Neuronal stem cell (in vitro differentiated cells): ENCODE measurements around the gene ADGRA1.

Experiments
- DNase-seq: peaks from one replicate; pipeline ENCODE4 v3.0.0-alpha.2; 2013; ENCODE audit warnings: low spot score
- H2AFZ ChIP-seq: one replicate; pipeline ENCODE4 v1.6.1; 2013; ENCODE audit warnings: mild to moderate bottlenecking, low read length, inconsistent platforms
- H2AK5ac ChIP-seq: 2 replicates; pipeline ENCODE4 v1.6.1; 2013; ENCODE audit warnings: low read depth, mild to moderate bottlenecking, inconsistent platforms, low read length, moderate library complexity, mixed read lengths
- H2BK120ac ChIP-seq: 2 replicates; pipeline ENCODE4 v1.6.1; 2013; ENCODE audit warnings: low read depth, mild to moderate bottlenecking, inconsistent platforms, low read length, moderate library complexity, mixed read lengths
- H2BK12ac ChIP-seq: one replicate; pipeline ENCODE4 v1.6.1; 2013; ENCODE audit warnings: low read length, inconsistent platforms
- H2BK15ac ChIP-seq: 2 replicates; pipeline ENCODE4 v1.6.1; 2013; ENCODE audit warnings: mild to moderate bottlenecking, low read length, inconsistent platforms, mixed read lengths
- H2BK5ac ChIP-seq: one replicate; pipeline ENCODE4 v1.6.1; 2013; ENCODE audit warnings: inconsistent platforms, mild to moderate bottlenecking, low read length, moderate library complexity
- H3K14ac ChIP-seq: one replicate; pipeline ENCODE4 v1.6.1; 2013; ENCODE audit warnings: low read length, inconsistent platforms
- H3K18ac ChIP-seq: 2 replicates; pipeline ENCODE4 v1.6.1; 2013; ENCODE audit warnings: low read length, inconsistent platforms
- H3K23ac ChIP-seq: 2 replicates; pipeline ENCODE4 v1.6.1; 2013; ENCODE audit warnings: low read depth, mild to moderate bottlenecking, mixed read lengths, low read length, inconsistent platforms; ENCODE audit not compliant: poor library complexity
- H3K27ac ChIP-seq: replicated peaks from 3 replicates; pipeline ENCODE4 v1.5.1; 2013; ENCODE audit warnings: low read length, inconsistent platforms
- H3K27me3 ChIP-seq, 3 experiments: 2 replicates each; pipeline ENCODE4 v1.6.1; 2013; ENCODE audit warnings: low read length in 3 of 3, mild to moderate bottlenecking in 2 of 3, inconsistent platforms in 1 of 3, low read depth in 1 of 3, mixed read lengths in 1 of 3, moderate library complexity in 1 of 3; ENCODE audit not compliant: control insufficient read depth in 3 of 3, insufficient read depth in 3 of 3
- H3K36me3 ChIP-seq, 2 donors: replicated peaks in 1 of 2; 2 replicates each; pipeline ENCODE4 v1.6.1; 2013; ENCODE audit warnings: low read length in 2 of 2; ENCODE audit not compliant: control insufficient read depth in 2 of 2, insufficient read depth in 2 of 2
- H3K4ac ChIP-seq: 2 replicates; pipeline ENCODE4 v1.6.1; 2013; ENCODE audit warnings: inconsistent platforms, mild to moderate bottlenecking, low read length, moderate library complexity
- H3K4me1 ChIP-seq, 2 donors: 1 replicate in 1 of 2; 2 replicates in 1 of 2; pipeline ENCODE4 v1.6.1; 2013; ENCODE audit warnings: low read length in 2 of 2, low read depth in 1 of 2; ENCODE audit not compliant: control insufficient read depth in 2 of 2, insufficient read depth in 1 of 2
- H3K4me2 ChIP-seq: one replicate; pipeline ENCODE4 v1.6.1; 2013; ENCODE audit warnings: mild to moderate bottlenecking, low read length, inconsistent platforms; ENCODE audit not compliant: insufficient read depth, poor library complexity, severe bottlenecking
- H3K4me3 ChIP-seq, 2 donors: 2 replicates each; pipeline ENCODE4 v1.5.1; 2013; ENCODE audit warnings: low read length in 2 of 2, mild to moderate bottlenecking in 2 of 2, inconsistent platforms in 1 of 2, moderate library complexity in 1 of 2
- H3K79me1 ChIP-seq: one replicate; pipeline ENCODE4 v1.6.1; 2013; ENCODE audit warnings: low read depth, mild to moderate bottlenecking, inconsistent platforms, low read length, moderate library complexity
- H3K9ac ChIP-seq: one replicate; pipeline ENCODE4 v1.6.1; 2013; ENCODE audit warnings: mild to moderate bottlenecking, low read depth, low read length, inconsistent platforms; ENCODE audit not compliant: poor library complexity
- H3K9me3 ChIP-seq, 2 donors: replicated peaks in 1 of 2; 2 replicates each; pipeline versions ENCODE3 to v1.6.1; 2013; ENCODE audit warnings: low read length in 2 of 2, mild to moderate bottlenecking in 2 of 2, inconsistent platforms in 1 of 2, low read depth in 1 of 2, mixed read lengths in 1 of 2, moderate library complexity in 1 of 2; ENCODE audit not compliant: control insufficient read depth in 2 of 2, insufficient read depth in 1 of 2
- H4K8ac ChIP-seq: one replicate; pipeline ENCODE4 v1.6.1; 2013; ENCODE audit warnings: low read depth, mild to moderate bottlenecking, inconsistent platforms, low read length, moderate library complexity
- H4K91ac ChIP-seq: one replicate; pipeline ENCODE4 v1.6.1; 2013; ENCODE audit warnings: low read length, low read depth, mild to moderate bottlenecking, inconsistent platforms; ENCODE audit not compliant: poor library complexity
- WGBS, 2 donors: extraction: QIAGEN DNeasy Blood & Tissue Kit; methylation state at CpG; one replicate each; pipeline ENCODE4 v1.1.7; 2013; ENCODE audit warnings: missing lambda C conversion rate in 2 of 2, mixed read lengths in 1 of 2; ENCODE audit not compliant: insufficient read length in 2 of 2, insufficient replicate concordance in 1 of 2; ENCODE audit errors: extremely low coverage in 2 of 2; 5-methylcytosine and 5-hydroxymethylcytosine counted together

ADGRA1 gene

GRCh38 chr10:133087045-133087678, 562 bp upstream of the ADGRA1 start:
- no peak overlapping the region for H3K27ac ChIP-seq

GRCh38 chr10:133088179-133088955, 643 bp downstream of the ADGRA1 start:
- H3K79me1 ChIP-seq, result peaks cover 3% of the 10 kb centered on the region
- H3K9me3 ChIP-seq, result no peaks in the 10 kb centered on the region
- H3K27me3 ChIP-seq, result peaks cover 17 to 97% (median 57%) of the 10 kb centered on the region in 3 experiments
- H2BK15ac ChIP-seq, result no peak overlapping the region
- H4K91ac ChIP-seq, result no peak overlapping the region
- no peak overlapping the region for H4K8ac ChIP-seq
- H2BK12ac ChIP-seq, result no peak overlapping the region
- peak overlapping the region; percentile 22 to 78 for H3K4me3 ChIP-seq
- H3K4ac ChIP-seq, result no peak overlapping the region
- H2BK120ac ChIP-seq, result no peak overlapping the region
- peak overlapping the region; percentile 89 for H3K18ac ChIP-seq
- no peak overlapping the region for H3K23ac ChIP-seq
- no peak overlapping the region for H2BK5ac ChIP-seq
- no CpG with 5 or more reads among the region's 87 CpGs for WGBS, 2 donors
- H3K4me1 ChIP-seq, result peaks cover 5 to 31% of the 10 kb centered on the region in 2 donors
- DNase-seq, result no peak
- H2AFZ ChIP-seq, result peak overlapping the region; percentile 74
- no peak overlapping the region for H2AK5ac ChIP-seq
- H3K36me3 ChIP-seq, result no peaks in the 10 kb centered on the region
- H3K27ac ChIP-seq, result no peak overlapping the region
- H3K14ac ChIP-seq, result no peak overlapping the region
- peak overlapping the region; percentile 68 for H3K9ac ChIP-seq
- H3K4me2 ChIP-seq, result peak overlapping the region; percentile 96

More at GRCh38 chr10:133087045-133087678, 562 bp upstream of the ADGRA1 start:
- peak overlapping the region; percentile 37 for H3K9ac ChIP-seq
- peak overlapping the region; percentile 96 for H3K4me2 ChIP-seq
- H2BK12ac ChIP-seq, result peak overlapping the region; percentile 25
- no peaks in the 10 kb centered on the region for H3K36me3 ChIP-seq
- H3K4me3 ChIP-seq, result peak overlapping the region in 1 of 2 donors; percentile 28
- H3K23ac ChIP-seq, result peak overlapping the region; percentile 81
- H2BK120ac ChIP-seq, result no peak overlapping the region
- peak overlapping the region; percentile 74 for H2AFZ ChIP-seq
- H2BK5ac ChIP-seq, result no peak overlapping the region
- no peak overlapping the region for H3K14ac ChIP-seq
- H4K8ac ChIP-seq, result no peak overlapping the region
- H2AK5ac ChIP-seq, result peak overlapping the region; percentile 91
- no CpG with 5 or more reads among the region's 16 CpGs for WGBS, 2 donors
- peak overlapping the region; percentile 83 for H3K18ac ChIP-seq
- H4K91ac ChIP-seq, result no peak overlapping the region
- no peak for DNase-seq
- peaks cover 17 to 91% (median 52%) of the 10 kb centered on the region in 3 experiments for H3K27me3 ChIP-seq
- no peaks in the 10 kb centered on the region for H3K9me3 ChIP-seq
- peaks cover 5 to 38% of the 10 kb centered on the region in 2 donors for H3K4me1 ChIP-seq
- H3K4ac ChIP-seq, result no peak overlapping the region
- peak overlapping the region; percentile 45 for H2BK15ac ChIP-seq
- peaks cover 3% of the 10 kb centered on the region for H3K79me1 ChIP-seq

GRCh38 chr10:133088956-133089800, 1.5 kb downstream of the ADGRA1 start:
- peak overlapping the region; percentile 66 for H2AFZ ChIP-seq
- H3K27ac ChIP-seq, result no peak overlapping the region
- peaks cover 17 to 96% (median 57%) of the 10 kb centered on the region in 3 experiments for H3K27me3 ChIP-seq
- H3K36me3 ChIP-seq, result no peaks in the 10 kb centered on the region
- H2BK15ac ChIP-seq, result no peak overlapping the region
- peaks cover 3% of the 10 kb centered on the region for H3K79me1 ChIP-seq
- no peak overlapping the region for H2BK5ac ChIP-seq
- H2BK120ac ChIP-seq, result no peak overlapping the region
- DNase-seq, result no peak
- no peak overlapping the region for H4K8ac ChIP-seq
- H3K4me2 ChIP-seq, result no peak overlapping the region
- no peak overlapping the region for H3K9ac ChIP-seq
- peak overlapping the region; percentile 89 for H3K23ac ChIP-seq
- H2AK5ac ChIP-seq, result no peak overlapping the region
- peak overlapping the region; percentile 71 for H3K18ac ChIP-seq
- H3K4me1 ChIP-seq, result peaks cover 5 to 29% of the 10 kb centered on the region in 2 donors
- no peak overlapping the region for H4K91ac ChIP-seq
- no peak overlapping the region for H3K4me3 ChIP-seq
- H2BK12ac ChIP-seq, result peak overlapping the region; percentile 58
- H3K14ac ChIP-seq, result no peak overlapping the region
- WGBS, 2 donors, result no CpG with 5 or more reads among the region's 46 CpGs
- no peak overlapping the region for H3K4ac ChIP-seq
- no peaks in the 10 kb centered on the region for H3K9me3 ChIP-seq
